K562 (cell line): ENCODE measurements around the gene PCSK6. TPM values are rescaled to one million over a fixed set of nuclear protein-coding genes. Genes with fewer than 3 reads are reported as not detected.

Experiments used
- ATAC-seq: fragments of 200-7000 bp; cut with Tn5 transposase; 3 replicates; pipeline ENCODE4 v1.9.1; 2020; ENCODE audit warnings: moderate library complexity
- BruUV-seq: library from RNA; stranded (reverse); fragments of 400-500 nt; replicated peaks from 2 replicates; lab custom pipeline; 2021; lab: Mats Ljungman, UMichigan
- CTCF ChIA-PET: fragments of 300-600 bp; formaldehyde crosslinking; extraction: SDS; loops from one replicate; lab custom pipeline; 2021; ENCODE audit warnings: low intra/inter-chr PET ratio; lab: Yijun Ruan, JAX
- POLR2A ChIA-PET: fragments of 300-600, 350-650 bp; sonication (Branson Sonifier 250); formaldehyde crosslinking; extraction: SDS; loops from one replicate; lab custom pipeline; 2021; ENCODE audit warnings: antibody characterized with exemption, inconsistent platforms; lab: Yijun Ruan, JAX
- DNase-seq, 4 experiments: peaks; one replicate each; pipeline versions ENCODE4 v3.0.0 to v3.0.0-alpha.2; 2011 to 2018; ENCODE audit warnings: low spot score in 3 of 4, mixed read lengths in 3 of 4; ENCODE audit errors: extremely low read depth in 1 of 4
- FAIRE-seq: peaks from 2 replicates; lab custom pipeline; 2011; peaks lifted over from hg19 to GRCh38; lab: Jason Lieb, UNC
- H2AFZ ChIP-seq: 2 replicates; pipeline ENCODE4 v1.6.0; 2011; ENCODE audit warnings: low read depth, low read length, control low read depth, inconsistent platforms
- H3K27ac ChIP-seq: fragments of 200-600 bp; 3 replicates; pipeline ENCODE4 v1.8.0; 2011; ENCODE audit warnings: low read depth, mild to moderate bottlenecking, control low read depth, inconsistent platforms, low read length, moderate library complexity, mixed read lengths; ENCODE audit errors: extremely low read depth
- H3K27me3 ChIP-seq, 2 experiments: fragments of 300-600 bp in 1 of 2; 2 replicates in 1 of 2; 3 replicates in 1 of 2; pipeline versions ENCODE4 v1.6.0 to v1.8.0; 2011; ENCODE audit warnings: inconsistent platforms in 2 of 2, low read length in 2 of 2, mild to moderate bottlenecking in 1 of 2, mixed read lengths in 1 of 2, moderate library complexity in 1 of 2; ENCODE audit not compliant: control insufficient read depth in 2 of 2, insufficient read depth in 2 of 2
- H3K36me3 ChIP-seq: fragments of 300-600 bp; 3 replicates; pipeline ENCODE4 v1.8.0; 2011; ENCODE audit warnings: mild to moderate bottlenecking, low read length, inconsistent platforms; ENCODE audit not compliant: control insufficient read depth, insufficient read depth
- H3K4me1 ChIP-seq, 2 experiments: fragments of 200-600 bp in 1 of 2; replicated peaks in 1 of 2; 2 replicates in 1 of 2; 3 replicates in 1 of 2; pipeline versions ENCODE4 v1.5.1 to v1.8.0; 2011; ENCODE audit warnings: inconsistent platforms in 2 of 2, low read length in 2 of 2, mild to moderate bottlenecking in 1 of 2, mixed read lengths in 1 of 2, moderate library complexity in 1 of 2; ENCODE audit not compliant: control insufficient read depth in 2 of 2, insufficient read depth in 2 of 2
- H3K4me2 ChIP-seq: 2 replicates; pipeline ENCODE4 v1.6.1; 2011; ENCODE audit warnings: low read length, control low read depth, inconsistent platforms, mixed read lengths; ENCODE audit not compliant: insufficient read depth
- H3K4me3 ChIP-seq: fragments of 200-600 bp; sonication (generic), shearing (Covaris generic); 2 replicates; pipeline ENCODE4 v1.5.1; 2016; ENCODE audit warnings: control low read depth, inconsistent platforms
- H3K79me2 ChIP-seq: fragments of 200-600 bp; 3 replicates; pipeline ENCODE4 v1.8.0; 2011; ENCODE audit warnings: low read length, inconsistent platforms; ENCODE audit not compliant: control insufficient read depth, insufficient read depth
- H3K9ac ChIP-seq, 2 experiments: 2 replicates each; pipeline versions ENCODE4 v1.6.0 to v1.6.1; 2011; ENCODE audit warnings: low read depth in 2 of 2, low read length in 2 of 2, control low read depth in 1 of 2, inconsistent platforms in 1 of 2, mild to moderate bottlenecking in 1 of 2, mixed read lengths in 1 of 2; ENCODE audit not compliant: insufficient read depth in 1 of 2
- H3K9me1 ChIP-seq: one replicate; pipeline ENCODE4 v1.6.0; 2011; ENCODE audit warnings: inconsistent platforms, mild to moderate bottlenecking, low read length, moderate library complexity; ENCODE audit not compliant: control insufficient read depth, insufficient read depth
- H3K9me3 ChIP-seq: replicated peaks from 2 replicates; pipeline ENCODE4 v1.5.1; 2011; ENCODE audit warnings: low read depth, low read length, inconsistent platforms; ENCODE audit not compliant: control insufficient read depth, insufficient read depth
- H4K20me1 ChIP-seq: replicated peaks from 2 replicates; pipeline ENCODE4 v1.6.1; 2011; ENCODE audit warnings: low read length, inconsistent platforms, mixed read lengths; ENCODE audit not compliant: control insufficient read depth, insufficient read depth
- ARNT ChIP-seq, 2 experiments: fragments of 450-650 bp; IDR thresholded peaks; 2 replicates each; pipeline ENCODE4 v1.6.1; 2016; ENCODE audit warnings: mild to moderate bottlenecking in 1 of 2
- CHD4 ChIP-seq: fragments of 200-600 bp; sonication (generic); IDR thresholded peaks from 3 replicates; pipeline ENCODE4 v1.6.1; 2012; ENCODE audit warnings: low read depth, mild to moderate bottlenecking, mixed read lengths, low read length, inconsistent platforms; ENCODE audit not compliant: insufficient read depth, insufficient replicate concordance, poor library complexity, severe bottlenecking
- E2F1 ChIP-seq: sonication (generic); formaldehyde crosslinking; IDR thresholded peaks from 2 replicates; pipeline ENCODE4 v1.8.1; 2023; ENCODE audit warnings: mild to moderate bottlenecking, missing genetic modification reagents, moderate library complexity
- ETS2 ChIP-seq: IDR thresholded peaks from 2 replicates; pipeline ENCODE4 v1.6.1; 2016; ENCODE audit warnings: borderline replicate concordance, missing genetic modification characterization, mild to moderate bottlenecking, moderate library complexity, missing compliant biosample characterization; ENCODE audit not compliant: poor library complexity, severe bottlenecking
- MBD2 ChIP-seq: sonication (generic); IDR thresholded peaks from 2 replicates; pipeline ENCODE4 v1.6.1; 2016; ENCODE audit warnings: low read depth, borderline replicate concordance
- PTTG1 ChIP-seq: fragments of 450-650 bp; IDR thresholded peaks from 2 replicates; pipeline ENCODE4 v1.6.1; 2016; ENCODE audit warnings: low read depth, mild to moderate bottlenecking, missing genetic modification characterization, missing compliant biosample characterization
- SAFB ChIP-seq: fragments of 200-400 bp; formaldehyde crosslinking; IDR thresholded peaks from 2 replicates; pipeline ENCODE4 v1.6.1; 2017; ENCODE audit warnings: low read depth, low read length, borderline replicate concordance
- SUPT5H ChIP-seq: fragments of 450-650 bp; IDR thresholded peaks from 2 replicates; pipeline ENCODE4 v1.6.1; 2016
- WGBS: fragments of 100-300 bp; shearing (Covaris generic); methylation state at CpG from one replicate; pipeline ENCODE4 v1.1.6; 2016; ENCODE audit warnings: low coverage, mixed read lengths; ENCODE audit not compliant: insufficient coverage; ENCODE audit errors: missing lambda C conversion rate; 5-methylcytosine and 5-hydroxymethylcytosine counted together
- in situ Hi-C: fragments of 300-500 bp; cut with MboI; formaldehyde crosslinking; loops from 4 replicates; pipeline ENCODE4 v1.15.0; 2018; ENCODE audit warnings: inconsistent platforms, mixed read lengths
- intact Hi-C: fragments of 100-400 bp; cut with micrococcal nuclease; formaldehyde crosslinking; loops from 2 replicates; pipeline ENCODE4 v1.14.2; 2022
- polyA plus RNA-seq, 8 experiments: library from polyadenylated mRNA; depleted of rRNA in 4 of 8; stranded (reverse) in 5 of 8; unstranded in 3 of 8; fragments of >200 nt; fragmentation: Nextera tagmentation in 2 of 8; fragmentation: Illumina TruSeq in 1 of 8; extraction: Ambion mirVana in 2 of 8; extraction: Trizol in 1 of 8; gene quantifications; 2 replicates each; pipeline versions ENCODE4 v1.2.1 to v1.2.3, GENCODE V29; 2011 to 2014; ENCODE audit warnings: inconsistent platforms in 1 of 8, missing spikeins in 1 of 8
- total RNA-seq, 7 experiments: library from RNA; depleted of rRNA in 6 of 7; stranded (reverse); fragments of >200 nt in 6 of 7; fragmentation: Illumina TruSeq in 2 of 7; extraction: Trizol in 2 of 7; gene quantifications; 2 replicates each; pipeline versions ENCODE4 v1.2.1 to v1.2.3, GENCODE V29; 2011 to 2021; ENCODE audit warnings: low replicate concordance in 1 of 7

PCSK6 gene
- total and polyA plus RNA-seq, 9 of the 15 experiments (the other 6 are each of a cell fraction or from before 2014, with no cell fraction given): 2.2 to 32.6 (median 14.5) TPM

- H3K27ac ChIP-seq: no peak overlapping the region
- H3K9me3 ChIP-seq: no peaks in the 10 kb centered on the region
- DNase-seq (no peak), FAIRE-seq (no peak), ATAC-seq (no peak)
- no peaks in the 10 kb centered on the region for H3K79me2 ChIP-seq
- TF ChIP-seq E2F1 (CRISPR knock-in tag): no peak
- no peak for TF ChIP-seq MBD2
- no peak for TF ChIP-seq ARNT (IDR thresholded peaks at IDR 0.05)
- no peak for TF ChIP-seq PTTG1 (tag)
- no peak for TF ChIP-seq SUPT5H
- TF ChIP-seq ETS2: no peak
- no peak for TF ChIP-seq CHD4
- no peak for TF ChIP-seq SAFB
- no peak overlapping the region for H2AFZ ChIP-seq
- H3K9ac ChIP-seq: no peak overlapping the region; a peak in 1 of 4 replicates
- H3K4me3 ChIP-seq: no peak overlapping the region
- BruUV-seq: no TSS peak
- no peaks in the 10 kb centered on the region; the same call in 1 of the 2 replicates for H4K20me1 ChIP-seq
- intact Hi-C loops: no loop called here
- no peaks in the 10 kb centered on the region for H3K4me1 ChIP-seq
- ChIA-PET CTCF (no interaction called here), POLR2A (interaction anchor here (0.8 kb wide), 1 partner anchor 14 kb away, joined by 4 read pairs; no protein-coding TSS in a partner anchor)
- H3K4me2 ChIP-seq: no peak overlapping the region
- H3K9me1 ChIP-seq: no peaks in the 10 kb centered on the region
- H3K27me3 ChIP-seq: peaks cover 0 to 40% of the 10 kb centered on the region in 2 experiments; a peak in 3 of 5 replicates
- 54% methylated on average over 20 of the region's 20 CpGs for WGBS
- in situ Hi-C loops: no loop called here
- no peaks in the 10 kb centered on the region for H3K36me3 ChIP-seq
These were observed 171.2 kb downstream of the PCSK6 start for GRCh38 chr15:101318147-101318819.
